HPDE6-E6E7 (cell line): ENCODE measurements around the gene AASDH.

Source experiments
- DNase-seq: peaks from one replicate; pipeline ENCODE4 v3.0.0; 2011; ENCODE audit warnings: missing footprints; ENCODE audit errors: extremely low spot score

The AASDH gene

DNA sequence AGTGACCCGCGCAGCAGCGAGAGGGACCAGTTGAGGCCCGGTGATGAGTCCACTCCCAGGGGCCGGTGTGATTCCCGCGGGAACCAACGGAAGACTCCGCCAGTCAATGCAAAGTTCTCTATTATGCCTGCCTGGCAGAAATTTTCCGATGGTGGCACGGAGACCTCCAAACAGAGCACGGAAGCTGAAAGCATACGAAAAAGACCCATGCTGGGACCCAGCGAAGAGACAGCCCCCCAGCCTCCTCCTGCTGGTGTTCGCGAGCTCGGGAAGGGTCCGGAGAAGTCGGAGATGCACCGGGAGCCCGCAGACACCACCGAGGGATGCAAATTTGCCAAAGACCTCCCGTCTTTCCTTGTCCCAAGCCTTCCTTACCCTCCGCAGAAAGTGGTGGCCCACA is 71.7 kb downstream of the AASDH start:
- no peak for DNase-seq

DNA sequence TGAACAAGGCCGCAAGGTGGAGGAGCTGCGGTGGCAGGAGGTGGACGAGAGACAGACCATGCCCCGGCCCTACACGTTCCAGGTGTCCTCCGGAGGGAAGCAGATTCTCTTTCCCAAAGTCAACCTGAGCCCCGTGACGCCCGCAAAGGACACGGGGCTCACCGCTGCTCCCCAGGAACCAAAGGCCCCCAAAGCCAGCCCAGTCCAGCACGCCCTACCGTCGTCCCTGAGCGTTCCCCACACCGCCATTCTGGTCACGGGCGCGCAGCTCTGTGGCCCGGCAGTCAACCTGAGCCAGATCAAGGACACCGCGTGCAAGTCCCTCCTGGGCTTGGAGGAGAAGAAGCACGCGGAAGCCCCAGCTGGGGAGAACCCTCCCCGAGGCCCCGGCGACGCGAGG is 72.2 kb downstream of the AASDH start:
- DNase-seq = no peak

DNA sequence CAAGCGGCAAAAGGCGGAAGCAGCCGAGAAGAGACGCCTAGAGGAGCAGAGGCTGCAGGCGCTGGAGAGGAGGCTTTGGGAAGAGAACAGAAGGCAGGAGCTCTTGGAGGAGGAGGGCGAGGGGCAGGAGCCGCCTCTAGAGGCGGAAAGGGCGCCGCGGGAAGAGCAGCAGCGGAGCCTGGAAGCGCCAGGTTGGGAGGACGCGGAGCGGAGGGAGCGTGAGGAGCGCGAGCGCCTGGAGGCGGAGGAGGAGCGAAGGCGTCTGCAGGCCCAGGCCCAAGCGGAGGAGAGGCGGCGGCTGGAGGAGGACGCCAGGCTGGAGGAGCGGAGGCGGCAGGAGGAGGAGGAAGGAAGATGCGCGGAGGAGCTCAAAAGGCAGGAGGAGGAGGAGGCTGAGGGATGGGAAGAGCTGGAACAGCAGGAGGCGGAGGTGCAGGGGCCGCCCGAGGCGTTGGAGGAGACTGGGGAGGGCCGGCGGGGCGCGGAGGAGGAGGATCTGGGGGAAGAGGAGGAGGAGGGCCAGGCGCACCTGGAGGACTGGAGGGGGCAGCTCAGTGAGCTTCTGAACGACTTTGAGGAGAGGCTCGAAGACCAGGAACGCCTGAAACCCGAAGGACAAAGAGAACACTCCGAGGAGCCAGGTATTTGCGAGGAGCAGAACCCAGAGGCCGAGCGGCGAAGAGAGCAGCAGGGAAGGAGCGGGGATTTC is 72.9 kb downstream of the AASDH start:
- no peak for DNase-seq

DNA sequence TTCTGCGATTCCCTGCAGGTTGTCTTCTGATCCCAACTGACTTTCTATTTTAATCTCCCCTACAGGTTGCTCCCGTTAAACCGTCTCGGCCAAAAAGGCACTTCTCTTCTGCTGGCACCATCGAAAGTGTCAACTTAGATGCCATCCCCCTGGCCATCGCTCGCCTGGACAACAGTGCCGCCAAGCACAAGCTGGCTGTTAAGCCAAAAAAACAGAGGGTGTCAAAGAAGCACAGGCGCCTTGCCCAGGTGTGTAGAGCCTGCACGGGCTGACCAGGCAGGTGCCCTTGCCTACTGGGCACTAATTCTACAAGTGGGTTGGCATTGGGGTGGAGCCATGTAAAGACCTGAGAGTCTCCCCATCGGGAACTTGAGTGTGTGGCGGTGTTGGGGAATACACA is 74.2 kb downstream of the AASDH start:
- DNase-seq = no peak

DNA sequence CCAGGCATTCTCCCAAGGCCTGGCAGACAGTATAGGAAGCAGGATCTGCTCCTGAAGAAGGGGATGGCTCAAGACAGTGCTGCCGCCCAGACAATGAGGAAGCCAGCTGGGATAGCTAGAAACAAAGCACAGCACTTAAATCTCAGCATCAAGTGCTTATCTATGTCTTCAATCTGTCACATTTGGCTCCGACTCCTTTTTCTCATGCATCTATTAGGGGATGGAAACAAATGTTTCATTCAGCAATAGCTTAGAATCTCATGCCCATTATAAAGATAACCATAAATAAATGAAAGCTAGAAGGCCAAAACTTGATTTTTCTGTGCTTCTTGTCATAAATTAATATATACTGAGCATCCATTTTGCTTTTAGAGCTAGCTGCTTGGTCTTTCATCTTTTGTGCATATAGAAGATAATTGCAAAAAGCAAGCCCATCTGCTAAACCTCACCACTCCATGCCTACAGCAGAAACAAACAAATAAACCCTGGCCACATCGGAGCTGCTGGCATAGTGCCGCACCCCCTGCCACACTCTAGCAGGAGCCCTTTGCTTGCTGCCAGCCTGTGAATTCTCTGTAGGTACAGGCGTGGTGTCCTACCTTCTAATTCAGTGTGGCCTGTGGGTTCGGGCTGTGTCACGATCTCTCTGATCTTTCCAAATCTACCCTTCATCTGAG is 75.9 kb downstream of the AASDH start:
- no peak for DNase-seq

DNA sequence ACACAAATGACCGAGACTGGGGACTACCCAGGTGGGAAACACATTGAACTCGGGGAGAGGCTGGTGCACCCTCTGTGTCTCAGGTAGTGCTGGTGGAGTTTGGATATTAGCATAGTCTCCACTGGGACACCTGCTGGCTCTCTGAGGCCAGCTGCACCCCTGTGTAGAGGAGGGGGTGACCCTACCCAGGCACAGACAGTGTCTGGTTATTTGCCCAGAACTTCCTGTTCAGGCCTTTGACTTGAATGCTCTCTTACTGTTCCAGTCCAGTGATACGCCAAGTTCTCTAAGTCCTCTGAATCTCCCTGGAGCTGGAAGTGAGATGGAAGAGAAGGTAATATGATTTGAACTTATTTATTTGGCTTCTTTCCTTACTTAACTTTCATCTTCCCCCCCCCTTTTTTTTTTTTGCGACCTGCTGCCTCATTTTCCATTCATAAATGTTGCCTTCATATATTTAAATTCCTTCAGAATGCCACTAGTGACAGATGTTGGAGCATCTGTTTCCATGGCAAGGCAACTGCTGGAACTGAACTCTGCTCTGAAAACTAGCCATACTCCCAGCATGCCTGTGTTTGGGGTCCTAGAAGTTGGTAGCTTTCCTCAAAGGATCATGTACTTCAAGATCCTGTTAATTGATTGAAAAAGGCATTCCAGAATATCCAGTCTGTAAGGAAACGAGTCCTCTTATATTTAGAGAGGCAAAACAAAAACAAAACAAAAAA is 76.7 kb downstream of the AASDH start:
- no peak for DNase-seq

DNA sequence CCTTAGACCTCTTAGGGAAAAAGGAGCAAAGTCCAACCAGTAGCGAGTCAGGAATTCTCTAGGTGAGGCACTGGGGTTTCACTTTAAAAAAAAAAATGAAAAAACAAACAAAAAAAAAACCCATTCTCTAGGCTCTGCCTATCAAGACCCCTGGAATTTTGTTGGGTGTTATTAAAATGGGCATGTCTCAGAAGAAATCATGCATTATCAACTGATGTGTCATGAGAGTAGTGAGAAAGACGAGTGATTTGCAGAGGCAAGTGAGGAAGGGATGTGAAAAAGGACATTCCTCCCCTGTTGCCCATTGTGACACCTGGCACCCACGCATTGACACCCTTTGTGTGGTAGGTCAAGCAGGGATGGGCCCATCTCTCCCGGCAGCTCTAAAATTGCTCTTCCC is 78.9 kb downstream of the AASDH start:
- DNase-seq = no peak

DNA sequence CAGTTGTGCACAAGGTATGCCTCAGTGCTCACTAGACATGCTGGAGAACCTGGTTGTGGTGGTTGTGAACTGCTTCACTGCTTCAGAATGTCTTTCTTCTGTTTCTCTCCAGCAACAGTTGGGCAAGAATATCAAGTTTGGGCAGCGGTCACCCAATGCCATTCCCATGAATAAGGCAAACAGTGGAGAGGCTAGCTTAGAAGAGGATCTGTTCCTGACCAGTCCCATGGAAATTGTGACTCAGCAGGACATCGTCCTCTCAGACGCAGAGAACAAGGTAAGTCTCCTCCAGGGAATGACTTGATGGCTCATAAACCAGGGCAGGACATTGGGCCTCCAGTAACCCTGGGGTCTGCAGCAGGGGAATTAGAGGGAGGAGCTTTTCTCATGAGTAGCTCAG is 79.9 kb downstream of the AASDH start:
- DNase-seq = peak; percentile 25

DNA sequence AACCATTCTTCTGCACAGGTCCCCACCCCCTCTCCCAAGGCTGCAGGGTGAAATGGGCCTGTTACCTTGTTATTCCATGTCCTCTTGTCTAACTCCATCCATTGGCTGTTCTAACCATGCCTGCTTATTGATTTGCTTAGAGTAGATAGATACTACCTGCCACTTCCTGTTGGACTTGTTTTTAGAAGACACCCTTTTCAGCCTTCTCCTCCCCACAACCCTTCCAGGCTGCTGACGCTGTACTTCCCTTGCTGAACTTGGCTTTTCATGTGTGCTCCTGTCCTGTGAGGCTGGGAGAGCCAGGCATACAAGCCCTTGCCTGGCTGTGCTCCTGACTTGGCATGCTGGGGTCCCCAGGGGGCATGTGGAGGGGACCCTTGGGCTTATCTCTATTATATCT is 81.9 kb downstream of the AASDH start:
- no peak for DNase-seq

DNA sequence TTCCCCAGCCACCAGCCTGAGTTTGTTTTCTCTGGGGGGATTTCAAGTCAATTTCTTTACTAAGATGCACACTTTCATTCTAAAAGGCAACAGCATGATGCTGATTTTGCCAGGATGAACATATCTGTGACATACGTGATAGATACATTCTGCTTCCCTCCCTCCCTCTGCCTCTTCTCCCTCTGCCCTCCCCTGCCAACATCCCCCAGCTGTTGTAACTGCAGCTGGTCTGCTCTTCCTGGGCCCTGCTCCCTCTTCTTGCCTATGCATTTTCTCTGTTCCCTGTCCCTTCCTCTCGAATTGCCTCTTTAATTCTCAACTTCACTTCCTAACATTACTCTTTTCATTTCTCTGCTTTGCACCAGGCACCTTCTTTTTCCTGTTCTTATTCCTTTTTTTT is 83.4 kb downstream of the AASDH start:
- DNase-seq = no peak

DNA sequence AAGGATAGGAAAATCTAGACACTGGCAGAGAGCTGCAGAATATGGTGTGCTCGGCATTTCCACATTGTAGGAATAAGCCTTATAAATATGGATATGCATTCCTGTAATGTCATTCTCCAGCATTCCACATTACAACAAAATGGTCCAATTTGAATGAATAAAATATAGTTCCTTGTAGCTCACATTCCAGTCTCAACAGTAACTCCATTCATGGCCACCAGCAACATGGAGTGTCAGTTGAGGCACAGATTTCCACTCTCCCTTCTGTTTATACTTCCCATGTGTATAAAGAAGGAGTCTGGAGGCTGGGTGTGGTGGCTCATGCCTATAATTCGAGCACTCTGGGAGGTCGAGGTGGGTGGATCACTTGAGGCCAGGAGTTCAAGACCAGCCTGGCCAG is 84.5 kb downstream of the AASDH start:
- no peak for DNase-seq

DNA sequence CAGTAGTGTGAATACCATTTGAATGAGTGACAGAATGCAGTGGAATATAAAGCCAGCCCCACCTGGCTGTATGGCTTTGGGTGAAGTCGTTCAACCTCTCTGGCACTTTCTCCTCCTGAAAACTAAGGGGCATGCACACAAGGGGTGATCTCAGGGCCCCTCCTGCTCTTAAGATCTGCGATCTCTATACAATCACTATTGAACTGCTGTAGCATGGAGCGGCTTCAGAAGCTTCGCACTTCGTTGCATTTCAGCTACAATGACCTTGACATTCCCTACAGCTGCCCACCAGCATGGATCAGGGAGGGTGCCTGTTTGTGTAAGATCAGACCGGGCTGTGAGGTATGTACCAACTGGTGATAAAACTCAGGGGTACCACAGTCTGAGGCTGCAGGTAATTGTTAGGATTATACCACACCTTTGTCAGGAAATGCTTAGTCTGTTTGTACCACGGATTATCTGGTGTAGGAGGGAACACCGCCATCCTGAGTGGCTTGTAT is 85.2 kb downstream of the AASDH start:
- DNase-seq = no peak

DNA sequence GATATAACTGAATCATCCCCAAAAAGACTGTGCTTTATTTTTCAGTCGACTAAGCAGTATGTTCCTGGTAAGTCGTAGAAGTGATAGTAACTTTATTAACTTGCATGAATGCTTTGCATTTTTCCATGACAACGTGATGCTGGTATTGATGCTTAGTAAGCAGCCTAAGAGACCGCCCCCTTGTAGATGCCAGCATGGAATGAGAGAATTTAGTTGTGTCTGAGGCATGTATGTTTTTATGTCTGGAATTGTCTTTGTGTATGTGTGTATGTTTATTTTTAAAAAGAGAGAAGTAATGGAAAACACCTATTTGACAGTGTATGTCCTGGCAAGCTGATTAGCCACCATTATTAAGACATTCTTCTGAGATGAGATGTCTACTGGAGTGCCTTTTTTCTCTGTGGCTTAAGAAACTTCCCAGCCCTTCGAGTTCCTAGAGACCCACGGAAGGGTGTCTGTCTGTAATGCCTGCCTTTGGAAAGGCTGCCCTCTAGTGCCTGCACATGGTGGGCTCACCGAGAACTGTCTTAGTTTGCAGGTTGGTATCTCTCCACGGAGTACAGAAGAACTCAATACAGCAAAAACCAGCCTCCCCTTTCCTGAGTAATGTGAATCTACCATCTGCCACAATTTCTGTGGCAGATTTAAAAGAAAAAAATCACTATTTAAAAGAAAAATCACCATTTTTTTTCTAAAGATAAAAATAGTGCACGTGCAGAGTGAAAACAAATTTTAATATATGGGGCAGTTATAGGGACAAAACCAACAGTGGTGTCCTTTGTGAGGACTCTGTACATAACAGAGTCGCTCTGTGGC is 85.9 kb downstream of the AASDH start:
- DNase-seq = peak; percentile 49

DNA sequence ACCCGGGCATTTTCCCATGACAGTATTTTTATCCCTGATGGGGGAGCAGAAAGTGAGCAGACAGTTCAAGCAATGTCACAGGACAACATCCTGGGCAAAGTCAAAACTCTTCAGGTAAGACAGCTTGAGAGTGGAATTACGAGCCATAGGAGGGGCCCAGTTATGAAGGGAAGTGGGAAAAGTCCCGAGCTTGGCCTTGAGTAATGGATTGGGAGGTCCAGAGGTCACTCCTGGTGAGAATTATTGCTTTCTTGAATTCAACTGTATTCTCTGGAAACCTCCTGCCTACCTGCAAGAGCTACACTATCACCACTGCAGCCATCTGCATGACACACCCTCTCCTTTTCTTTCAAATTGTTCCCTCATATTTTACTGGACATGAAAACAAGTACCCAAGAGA is 89.1 kb downstream of the AASDH start:
- no peak for DNase-seq

DNA sequence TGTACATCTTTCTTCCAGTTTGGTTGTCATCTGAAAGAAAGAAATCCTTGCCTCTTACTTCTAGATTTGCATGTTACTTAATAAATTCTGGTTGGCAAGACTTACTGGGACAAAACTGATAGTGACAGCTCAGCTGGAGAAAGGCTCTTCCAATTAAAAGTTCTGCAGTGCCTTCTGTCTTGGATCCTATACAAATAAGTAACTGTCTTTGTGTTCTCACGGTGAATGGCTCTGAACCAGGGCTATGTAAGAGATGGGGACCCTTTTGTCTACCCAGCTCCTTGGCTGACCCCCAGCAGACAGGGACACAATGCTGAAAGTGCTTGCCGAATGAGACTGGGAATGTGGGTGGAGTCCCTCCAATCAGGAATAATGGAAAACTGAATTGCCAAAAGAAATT is 89.5 kb downstream of the AASDH start:
- DNase-seq = no peak

DNA sequence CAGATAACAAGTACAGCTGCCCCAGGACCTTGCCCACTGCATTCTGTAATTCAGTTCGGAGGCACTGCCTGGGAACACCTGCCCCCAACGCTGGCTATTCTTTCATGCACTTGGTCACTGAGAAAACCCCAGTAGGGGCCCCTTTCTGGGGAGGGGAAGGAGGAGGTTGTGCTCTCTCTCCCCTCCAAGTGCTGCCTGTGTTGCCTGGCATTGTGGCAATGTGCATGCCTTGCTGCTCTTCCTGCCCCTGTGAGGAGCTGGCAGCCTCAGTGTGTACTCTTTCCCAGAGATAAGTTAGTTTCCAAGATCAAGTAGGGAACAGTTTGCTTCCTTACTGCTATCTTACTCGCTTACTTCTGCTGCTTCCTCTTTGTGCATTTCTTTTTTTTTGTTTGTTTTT is 90.8 kb downstream of the AASDH start:
- DNase-seq = no peak

DNA sequence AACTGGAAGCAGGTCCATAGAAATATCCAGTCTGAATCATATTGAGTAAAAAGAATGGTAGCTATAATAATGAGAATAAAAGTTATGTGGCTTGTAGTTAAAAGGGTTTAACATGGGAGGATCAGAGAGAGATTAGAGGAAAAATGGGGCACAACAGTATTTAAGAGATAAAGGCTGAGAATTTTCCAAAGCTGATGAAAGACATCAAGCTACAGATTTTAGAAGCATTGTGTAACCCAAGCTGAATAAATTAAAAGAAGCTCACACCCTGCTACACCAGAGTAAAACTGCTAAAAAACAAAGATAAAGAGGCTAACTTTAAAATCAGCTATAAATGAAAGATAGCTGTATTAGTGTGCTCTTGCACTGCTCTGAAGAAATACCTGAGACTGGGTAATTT is 94.2 kb downstream of the AASDH start:
- DNase-seq = no peak

DNA sequence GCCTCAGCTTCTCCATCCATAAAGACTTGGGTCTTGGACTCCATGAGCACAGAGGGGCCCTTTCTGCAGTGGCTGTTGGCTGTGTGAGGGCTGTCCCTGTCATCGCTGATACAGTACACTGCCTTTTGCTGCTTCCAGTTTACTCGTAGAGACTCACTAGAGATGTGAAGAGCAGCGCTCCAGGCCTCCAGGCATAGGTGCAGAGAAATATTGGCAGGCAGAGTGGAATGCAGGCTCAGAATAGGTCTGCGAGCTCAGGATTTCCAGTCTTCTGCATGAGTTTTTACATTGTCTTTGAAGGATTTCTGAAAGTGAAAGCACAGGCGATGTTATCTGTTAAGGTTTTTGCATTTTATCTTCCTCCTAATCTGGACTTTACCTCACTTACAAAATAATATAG is 97.4 kb downstream of the AASDH start:
- no peak for DNase-seq

DNA sequence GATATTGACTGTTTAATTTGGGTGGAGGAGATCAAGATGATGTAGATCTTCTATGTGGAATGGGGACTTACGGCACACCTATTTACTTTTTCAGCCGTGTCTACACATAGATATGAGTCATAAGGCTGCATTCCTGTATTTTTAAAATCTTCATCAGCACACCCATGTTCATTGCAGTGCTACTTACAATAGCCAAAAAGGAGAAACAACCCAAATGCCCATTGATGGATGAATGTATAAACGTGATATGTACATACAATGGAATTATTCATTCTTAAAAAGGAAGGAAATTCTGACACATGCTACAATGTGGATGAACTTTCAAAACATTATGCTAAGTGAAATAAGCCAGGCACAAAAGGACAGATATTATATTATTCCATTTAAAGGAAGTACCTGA is 98.6 kb downstream of the AASDH start:
- no peak for DNase-seq
